Measurements from ENCODE around the gene SLC30A2. TPM values are rescaled to one million over a fixed set of nuclear protein-coding genes. Genes with fewer than 3 reads are reported as not detected.
A peak's percentile ranks its signal among the peaks of the same experiment; 100 is the strongest.

SLC30A2 gene
- total and polyA plus RNA-seq, 9 of the 15 experiments (the other 6 are each of a cell fraction or from before 2014, with no cell fraction given) = 0.01 to 0.18 (median 0.06) TPM; not detected in 3

DNA sequence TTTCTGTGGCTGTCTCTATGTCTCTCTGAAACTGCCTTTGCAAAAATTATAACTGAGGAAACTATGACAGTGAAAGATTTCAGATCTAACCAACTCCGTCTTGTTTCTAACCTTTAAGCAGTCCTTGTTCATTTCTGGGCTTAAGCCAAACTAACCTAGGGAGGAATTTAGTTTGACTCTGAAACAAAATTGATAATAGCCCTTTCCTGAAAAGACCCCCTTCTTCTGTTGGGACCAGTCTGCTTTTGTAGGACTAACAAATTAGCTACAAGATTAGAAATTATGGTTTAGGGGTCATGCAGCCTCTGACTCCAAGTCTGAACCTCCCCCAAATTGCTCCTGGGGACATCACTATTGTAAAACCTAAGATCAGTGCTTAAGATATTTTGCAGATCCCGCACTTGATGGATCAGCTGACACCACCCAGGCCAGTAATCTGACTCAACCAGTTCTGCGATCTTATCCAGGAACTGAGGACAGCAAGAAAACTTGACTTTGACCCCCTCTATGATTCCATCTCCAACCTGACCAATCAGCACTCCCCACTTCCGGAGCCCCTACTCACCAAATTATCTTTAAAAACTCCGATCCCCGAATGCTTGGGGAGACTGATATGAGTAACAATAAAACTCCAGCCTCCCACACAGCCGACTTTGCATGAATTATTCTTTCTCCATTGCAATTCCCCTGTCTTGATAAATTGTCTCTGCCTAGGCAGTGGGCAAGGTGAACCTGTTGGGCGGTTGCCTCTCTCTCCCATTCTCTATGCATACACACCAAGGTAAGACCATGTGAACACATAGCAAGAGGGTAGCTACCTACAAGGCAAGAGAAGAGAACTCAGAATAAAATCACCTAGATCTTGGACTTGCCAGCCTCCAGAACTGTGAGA is 32.6 kb upstream of the SLC30A2 start (continued):
- TF ChIP-seq, protein P1, sequence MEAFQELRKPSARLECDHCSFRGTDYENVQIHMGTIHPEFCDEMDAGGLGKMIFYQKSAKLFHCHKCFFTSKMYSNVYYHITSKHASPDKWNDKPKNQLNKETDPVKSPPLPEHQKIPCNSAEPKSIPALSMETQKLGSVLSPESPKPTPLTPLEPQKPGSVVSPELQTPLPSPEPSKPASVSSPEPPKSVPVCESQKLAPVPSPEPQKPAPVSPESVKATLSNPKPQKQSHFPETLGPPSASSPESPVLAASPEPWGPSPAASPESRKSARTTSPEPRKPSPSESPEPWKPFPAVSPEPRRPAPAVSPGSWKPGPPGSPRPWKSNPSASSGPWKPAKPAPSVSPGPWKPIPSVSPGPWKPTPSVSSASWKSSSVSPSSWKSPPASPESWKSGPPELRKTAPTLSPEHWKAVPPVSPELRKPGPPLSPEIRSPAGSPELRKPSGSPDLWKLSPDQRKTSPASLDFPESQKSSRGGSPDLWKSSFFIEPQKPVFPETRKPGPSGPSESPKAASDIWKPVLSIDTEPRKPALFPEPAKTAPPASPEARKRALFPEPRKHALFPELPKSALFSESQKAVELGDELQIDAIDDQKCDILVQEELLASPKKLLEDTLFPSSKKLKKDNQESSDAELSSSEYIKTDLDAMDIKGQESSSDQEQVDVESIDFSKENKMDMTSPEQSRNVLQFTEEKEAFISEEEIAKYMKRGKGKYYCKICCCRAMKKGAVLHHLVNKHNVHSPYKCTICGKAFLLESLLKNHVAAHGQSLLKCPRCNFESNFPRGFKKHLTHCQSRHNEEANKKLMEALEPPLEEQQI (IDR thresholded peaks at IDR 0.05) = no peak
- TF ChIP-seq SP1 (CRISPR knock-in tag; IDR thresholded peaks at IDR 0.05) (no peak), RBM39 (optimal IDR thresholded peaks at IDR 0.05; ENCODE audit: low read depth, low read length) (no peak), ZNF224 (CRISPR knock-in tag; IDR thresholded peaks at IDR 0.05) (no peak), CREB1 (IDR thresholded peaks at IDR 0.05) (no peak), CREB1 (CRISPR knock-in tag; IDR thresholded peaks at IDR 0.05) (no peak), MCM2 (IDR thresholded peaks at IDR 0.05; ENCODE audit: low read depth) (no peak), RBM22 (IDR thresholded peaks at IDR 0.05; ENCODE audit: low read depth, low read length, poor library complexity, severe bottlenecking) (no peak), ARHGAP35 (IDR thresholded peaks at IDR 0.05; ENCODE audit: partially characterized antibody) (no peak), HEY1 (CRISPR knock-in tag; IDR thresholded peaks at IDR 0.05; ENCODE audit: borderline replicate concordance) (no peak)
- TF ChIP-seq, protein P2, sequence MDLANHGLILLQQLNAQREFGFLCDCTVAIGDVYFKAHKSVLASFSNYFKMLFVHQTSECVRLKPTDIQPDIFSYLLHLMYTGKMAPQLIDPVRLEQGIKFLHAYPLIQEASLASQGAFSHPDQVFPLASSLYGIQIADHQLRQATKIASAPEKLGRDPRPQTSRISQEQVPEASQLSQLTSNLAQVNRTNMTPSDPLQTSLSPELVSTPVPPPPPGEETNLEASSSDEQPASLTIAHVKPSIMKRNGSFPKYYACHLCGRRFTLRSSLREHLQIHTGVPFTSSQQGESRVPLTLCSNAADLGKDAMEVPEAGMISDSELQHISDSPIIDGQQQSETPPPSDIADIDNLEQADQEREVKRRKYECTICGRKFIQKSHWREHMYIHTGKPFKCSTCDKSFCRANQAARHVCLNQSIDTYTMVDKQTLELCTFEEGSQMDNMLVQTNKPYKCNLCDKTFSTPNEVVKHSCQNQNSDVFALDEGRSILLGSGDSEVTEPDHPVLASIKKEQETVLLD (IDR thresholded peaks at IDR 0.05) = peak; percentile 57; the same call in 1 of the 2 replicates
- TF ChIP-seq, protein P3, sequence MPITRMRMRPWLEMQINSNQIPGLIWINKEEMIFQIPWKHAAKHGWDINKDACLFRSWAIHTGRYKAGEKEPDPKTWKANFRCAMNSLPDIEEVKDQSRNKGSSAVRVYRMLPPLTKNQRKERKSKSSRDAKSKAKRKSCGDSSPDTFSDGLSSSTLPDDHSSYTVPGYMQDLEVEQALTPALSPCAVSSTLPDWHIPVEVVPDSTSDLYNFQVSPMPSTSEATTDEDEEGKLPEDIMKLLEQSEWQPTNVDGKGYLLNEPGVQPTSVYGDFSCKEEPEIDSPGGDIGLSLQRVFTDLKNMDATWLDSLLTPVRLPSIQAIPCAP (CRISPR knock-in tag; IDR thresholded peaks at IDR 0.05; ENCODE audit: borderline replicate concordance) = no peak
- TF ChIP-seq, protein P4, sequence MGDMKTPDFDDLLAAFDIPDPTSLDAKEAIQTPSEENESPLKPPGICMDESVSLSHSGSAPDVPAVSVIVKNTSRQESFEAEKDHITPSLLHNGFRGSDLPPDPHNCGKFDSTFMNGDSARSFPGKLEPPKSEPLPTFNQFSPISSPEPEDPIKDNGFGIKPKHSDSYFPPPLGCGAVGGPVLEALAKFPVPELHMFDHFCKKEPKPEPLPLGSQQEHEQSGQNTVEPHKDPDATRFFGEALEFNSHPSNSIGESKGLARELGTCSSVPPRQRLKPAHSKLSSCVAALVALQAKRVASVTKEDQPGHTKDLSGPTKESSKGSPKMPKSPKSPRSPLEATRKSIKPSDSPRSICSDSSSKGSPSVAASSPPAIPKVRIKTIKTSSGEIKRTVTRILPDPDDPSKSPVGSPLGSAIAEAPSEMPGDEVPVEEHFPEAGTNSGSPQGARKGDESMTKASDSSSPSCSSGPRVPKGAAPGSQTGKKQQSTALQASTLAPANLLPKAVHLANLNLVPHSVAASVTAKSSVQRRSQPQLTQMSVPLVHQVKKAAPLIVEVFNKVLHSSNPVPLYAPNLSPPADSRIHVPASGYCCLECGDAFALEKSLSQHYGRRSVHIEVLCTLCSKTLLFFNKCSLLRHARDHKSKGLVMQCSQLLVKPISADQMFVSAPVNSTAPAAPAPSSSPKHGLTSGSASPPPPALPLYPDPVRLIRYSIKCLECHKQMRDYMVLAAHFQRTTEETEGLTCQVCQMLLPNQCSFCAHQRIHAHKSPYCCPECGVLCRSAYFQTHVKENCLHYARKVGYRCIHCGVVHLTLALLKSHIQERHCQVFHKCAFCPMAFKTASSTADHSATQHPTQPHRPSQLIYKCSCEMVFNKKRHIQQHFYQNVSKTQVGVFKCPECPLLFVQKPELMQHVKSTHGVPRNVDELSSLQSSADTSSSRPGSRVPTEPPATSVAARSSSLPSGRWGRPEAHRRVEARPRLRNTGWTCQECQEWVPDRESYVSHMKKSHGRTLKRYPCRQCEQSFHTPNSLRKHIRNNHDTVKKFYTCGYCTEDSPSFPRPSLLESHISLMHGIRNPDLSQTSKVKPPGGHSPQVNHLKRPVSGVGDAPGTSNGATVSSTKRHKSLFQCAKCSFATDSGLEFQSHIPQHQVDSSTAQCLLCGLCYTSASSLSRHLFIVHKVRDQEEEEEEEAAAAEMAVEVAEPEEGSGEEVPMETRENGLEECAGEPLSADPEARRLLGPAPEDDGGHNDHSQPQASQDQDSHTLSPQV (IDR thresholded peaks at IDR 0.05) = no peak
